Breast epithelium (tissue), 4 donors: ENCODE data around the gene STPG3. TPM values are rescaled to one million over a fixed set of nuclear protein-coding genes. Genes with fewer than 3 reads are reported as not detected.

Experiments
- DNase-seq, 2 donors: peaks; one replicate each; pipeline ENCODE4 v3.0.0-alpha.2; 2019; ENCODE audit warnings: low spot score in 2 of 2
- H3K27ac ChIP-seq, 2 donors: fragments of 200-600 bp; sonication (generic) in 1 of 2; one replicate each; pipeline ENCODE4 v1.5.1; 2016 to 2019; ENCODE audit warnings: mild to moderate bottlenecking in 1 of 2
- H3K27me3 ChIP-seq, 2 donors: fragments of 200-600 bp; sonication (generic) in 1 of 2; one replicate each; pipeline versions ENCODE4 v1.5.1 to v1.6.0; 2017 to 2019; ENCODE audit warnings: control low read depth in 1 of 2, mild to moderate bottlenecking in 1 of 2
- H3K36me3 ChIP-seq: fragments of 200-600 bp; one replicate; pipeline ENCODE4 v1.5.1; 2019
- H3K4me1 ChIP-seq, 2 donors: fragments of 200-600 bp; sonication (generic); one replicate each; pipeline ENCODE4 v1.5.1; 2016 to 2019; ENCODE audit warnings: control low read depth in 1 of 2
- H3K4me3 ChIP-seq, 3 donors: fragments of 200-600 bp; sonication (generic); 1 replicate in 2 of 3; 2 replicates in 1 of 3; pipeline ENCODE4 v1.5.1; 2016 to 2019; ENCODE audit warnings: mild to moderate bottlenecking in 3 of 3, moderate library complexity in 2 of 3
- H3K9me3 ChIP-seq, 2 donors: fragments of 200-600 bp; sonication (generic) in 1 of 2; one replicate each; pipeline ENCODE4 v1.5.1; 2016 to 2019; ENCODE audit warnings: control low read depth in 1 of 2
- CTCF ChIP-seq, 3 donors: fragments of 450-650 bp; IDR thresholded peaks; one replicate each; pipeline ENCODE4 v1.5.1; 2016 to 2017; ENCODE audit warnings: antibody characterized with exemption in 3 of 3, mild to moderate bottlenecking in 3 of 3, moderate library complexity in 3 of 3
- POLR2A ChIP-seq: fragments of 450-650 bp; IDR thresholded peaks from one replicate; pipeline ENCODE4 v1.6.1; 2016; ENCODE audit warnings: antibody characterized with exemption, mild to moderate bottlenecking, moderate library complexity
- POLR2AphosphoS5 ChIP-seq, 3 donors: sonication (generic); formaldehyde crosslinking; IDR thresholded peaks; one replicate each; pipeline ENCODE4 v1.6.1; 2017; ENCODE audit warnings: antibody characterized with exemption in 3 of 3
- intact Hi-C: fragments of 100-400 bp; cut with DNase I; formaldehyde crosslinking; loops from one replicate; pipeline ENCODE4 v1.15.1; 2023; ENCODE audit warnings: low total_unique reads
- total RNA-seq, 3 donors: library from RNA; depleted of rRNA; stranded (reverse); fragments of >200 nt; gene quantifications; one replicate each; pipeline ENCODE4 v1.1.0, GENCODE V29; 2016

Gene STPG3
- total RNA-seq, 3 donors from 2014 or later: not detected

DNA sequence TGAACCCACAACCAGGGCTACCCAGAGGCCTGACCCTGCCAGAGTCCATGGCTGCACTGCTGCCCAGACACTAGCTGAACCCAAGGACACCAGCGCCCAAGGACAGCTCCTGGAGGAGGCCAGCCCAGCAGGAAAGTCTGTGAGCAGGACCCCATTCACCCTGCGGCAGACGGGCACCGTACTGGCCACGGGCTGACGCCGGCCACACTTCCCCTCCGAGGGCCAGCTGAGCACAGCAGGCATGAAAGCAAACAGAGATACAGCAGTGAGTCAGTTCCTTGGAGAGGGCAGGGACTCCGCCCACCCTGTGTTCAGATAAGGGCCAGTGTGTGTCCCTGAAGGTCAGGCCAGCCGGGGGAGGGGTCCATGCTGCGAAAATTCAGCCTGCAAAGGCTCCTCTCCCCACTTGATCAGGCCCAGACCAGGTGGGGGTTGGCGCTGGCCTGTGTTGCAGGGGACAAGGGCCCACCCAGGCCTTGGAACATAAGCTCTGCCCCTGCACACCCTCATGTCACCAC is 32.3 kb upstream of the STPG3 start:
- H3K27me3 ChIP-seq: no peaks in the 10 kb centered on the region
- H3K9me3 ChIP-seq: no peaks in the 10 kb centered on the region
- no peak overlapping the region for H3K4me3 ChIP-seq
- intact Hi-C loops: no loop called here
- H3K4me1 ChIP-seq: peaks cover 3 to 25% of the 10 kb centered on the region in 2 donors
- no peak for TF ChIP-seq POLR2A
- TF ChIP-seq POLR2AphosphoS5 (IDR thresholded peaks at IDR 0.05): no peak
- no peak for TF ChIP-seq CTCF (IDR thresholded peaks at IDR 0.05)
- H3K27ac ChIP-seq: no peak overlapping the region
- H3K36me3 ChIP-seq: no peaks in the 10 kb centered on the region
- no peak for DNase-seq

DNA sequence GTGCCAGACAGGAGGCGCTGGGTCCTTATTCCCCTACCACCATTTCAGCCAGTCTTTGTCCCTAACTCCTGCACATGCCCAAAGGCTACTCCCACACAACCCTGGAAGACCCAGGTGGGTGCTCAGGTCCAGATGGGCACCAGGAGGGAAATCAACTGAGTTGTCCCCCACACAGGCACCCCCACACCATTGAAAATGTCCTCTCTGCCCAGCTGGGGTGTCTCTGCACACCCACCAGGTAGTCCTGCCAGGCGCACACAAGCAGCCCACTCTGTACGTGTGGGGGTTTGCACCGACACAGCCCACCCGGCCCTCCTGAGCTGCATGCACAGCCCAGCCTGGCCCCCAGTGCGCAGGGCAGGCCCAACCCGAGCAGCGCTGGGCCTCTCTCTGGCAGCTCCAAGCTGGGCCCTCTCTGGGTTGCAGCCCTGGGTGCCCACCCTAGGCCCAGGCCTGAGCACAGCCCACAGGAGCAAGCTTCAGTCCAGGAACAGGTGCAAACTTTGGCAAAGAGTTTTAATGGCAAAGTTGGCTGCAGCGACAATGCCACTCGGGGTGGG is 31.2 kb upstream of the STPG3 start:
- H3K27ac ChIP-seq: no peak overlapping the region
- H3K9me3 ChIP-seq: no peaks in the 10 kb centered on the region
- DNase-seq: no peak
- no peak overlapping the region for H3K4me3 ChIP-seq
- TF ChIP-seq POLR2A (no peak), CTCF (IDR thresholded peaks at IDR 0.05) (no peak), POLR2AphosphoS5 (IDR thresholded peaks at IDR 0.05) (no peak)
- peaks cover 7 to 25% of the 10 kb centered on the region in 2 donors for H3K4me1 ChIP-seq
- no peaks in the 10 kb centered on the region for H3K27me3 ChIP-seq
- no peaks in the 10 kb centered on the region for H3K36me3 ChIP-seq
- intact Hi-C loops: no loop called here

- intact Hi-C loops: no loop called here
- Histone ChIP-seq H3K4me3 (no peak overlapping the region), H3K27ac (no peak overlapping the region), H3K27me3 (no peaks in the 10 kb centered on the region), H3K9me3 (no peaks in the 10 kb centered on the region), H3K36me3 (no peaks in the 10 kb centered on the region), H3K4me1 (peaks cover 7 to 25% of the 10 kb centered on the region in 2 donors)
- DNase-seq: no peak
- TF ChIP-seq POLR2A: no peak
- TF ChIP-seq CTCF (IDR thresholded peaks at IDR 0.05): no peak
Observed at GRCh38 chr9:137220317-137221094, 30.6 kb upstream of the STPG3 start.

- DNase-seq: no peak
- Histone ChIP-seq H3K4me1 (peaks cover 7 to 25% of the 10 kb centered on the region in 2 donors), H3K36me3 (no peaks in the 10 kb centered on the region), H3K27me3 (no peaks in the 10 kb centered on the region), H3K27ac (no peak overlapping the region), H3K9me3 (no peaks in the 10 kb centered on the region), H3K4me3 (peak overlapping the region; percentile 35 to 85 (median 77))
- TF ChIP-seq POLR2AphosphoS5 (IDR thresholded peaks at IDR 0.05) (no peak), POLR2A (no peak), CTCF (IDR thresholded peaks at IDR 0.05) (no peak)
- intact Hi-C loops: no loop called here
Observed at GRCh38 chr9:137221095-137221505, 30.0 kb upstream of the STPG3 start.

DNA sequence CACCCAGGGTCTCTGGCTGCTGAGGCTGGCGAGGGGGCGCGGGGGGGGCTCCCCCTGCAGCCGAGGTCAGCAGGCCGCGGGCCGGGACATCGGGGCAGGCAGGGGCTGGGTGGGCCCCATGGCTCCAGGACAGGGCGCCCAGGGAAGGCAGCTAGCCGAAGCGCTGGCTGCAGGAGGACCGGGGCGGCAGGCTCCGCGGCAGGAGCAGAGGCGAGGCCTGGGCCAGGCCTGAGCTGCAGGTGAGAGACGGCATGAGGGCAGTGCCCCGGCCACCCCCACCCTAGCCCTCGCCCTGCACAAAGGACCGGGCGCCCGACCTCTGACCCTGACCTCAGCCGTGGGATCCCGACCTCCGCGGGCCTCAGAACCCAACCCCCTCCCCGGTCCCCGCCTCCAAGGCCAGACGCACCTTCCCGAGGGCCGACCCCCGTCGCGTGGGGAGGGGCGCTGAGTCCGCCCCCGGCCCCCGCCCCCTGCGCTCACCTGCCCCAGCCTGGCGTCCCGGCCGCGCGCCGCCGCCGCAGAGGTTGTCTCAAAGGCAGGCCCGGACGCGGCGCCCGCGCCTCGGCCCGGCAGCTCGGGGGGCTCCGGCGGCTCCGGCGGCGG is 29.5 kb upstream of the STPG3 start:
- Histone ChIP-seq H3K27me3 (no peaks in the 10 kb centered on the region), H3K9me3 (no peaks in the 10 kb centered on the region), H3K4me1 (peaks cover 7 to 27% of the 10 kb centered on the region in 2 donors), H3K4me3 (peak overlapping the region; percentile 35 to 85 (median 77)), H3K36me3 (no peaks in the 10 kb centered on the region), H3K27ac (peak overlapping the region in 1 of 2 donors; percentile 54)
- DNase-seq: no peak
- TF ChIP-seq POLR2A (no peak), POLR2AphosphoS5 (IDR thresholded peaks at IDR 0.05) (no peak), CTCF (IDR thresholded peaks at IDR 0.05) (no peak)
- intact Hi-C loops: no loop called here
